H1 (cell line): Measurements from ENCODE around the gene CNFN. TPM values are rescaled to one million over a fixed set of nuclear protein-coding genes. Genes with fewer than 3 reads are reported as not detected.

Experiments
- BCL11A ChIP-seq, 2 experiments: IDR thresholded peaks; one replicate each; pipeline ENCODE4 v1.6.1; 2011; ENCODE audit warnings: low read depth in 2 of 2, low read length in 2 of 2, mild to moderate bottlenecking in 2 of 2
- EGR1 ChIP-seq: IDR thresholded peaks from 2 replicates; pipeline ENCODE4 v1.6.1; 2011; ENCODE audit warnings: low read depth, low read length, borderline replicate concordance
- RBBP5 ChIP-seq: IDR thresholded peaks from 2 replicates; pipeline ENCODE4 v1.7.1; 2012; ENCODE audit warnings: low read depth, mild to moderate bottlenecking, inconsistent platforms, low read length, moderate library complexity, borderline replicate concordance
- SP2 ChIP-seq: IDR thresholded peaks from 2 replicates; pipeline ENCODE4 v1.6.1; 2012; ENCODE audit warnings: mild to moderate bottlenecking, low read length, inconsistent platforms
- polyA plus RNA-seq, 7 experiments: library from polyadenylated mRNA; depleted of rRNA in 3 of 7; stranded (reverse) in 5 of 7; unstranded in 2 of 7; fragments of >200 nt in 5 of 7; fragments of 200-250 nt in 2 of 7; gene quantifications; 1 replicate in 5 of 7; 2 replicates in 1 of 7; 4 replicates in 1 of 7; pipeline versions ENCODE4 v1.2.1 to v1.2.3, GENCODE V29; 2011 to 2013; ENCODE audit warnings: missing spikeins in 2 of 7, mixed read lengths in 2 of 7
- total RNA-seq: library from RNA; stranded (reverse); fragmentation: NEBNext Ultra II Directional; extraction: Animal tissue kit (Norgen Biotek cat#: 25700); gene quantifications from 2 replicates; pipeline ENCODE4 v1.2.1, GENCODE V29; 2021

The CNFN gene
- total and polyA plus RNA-seq, 2 of the 8 experiments (the other 6 are each of a cell fraction or from before 2014, with no cell fraction given): 8.9 to 31.5 TPM

DNA sequence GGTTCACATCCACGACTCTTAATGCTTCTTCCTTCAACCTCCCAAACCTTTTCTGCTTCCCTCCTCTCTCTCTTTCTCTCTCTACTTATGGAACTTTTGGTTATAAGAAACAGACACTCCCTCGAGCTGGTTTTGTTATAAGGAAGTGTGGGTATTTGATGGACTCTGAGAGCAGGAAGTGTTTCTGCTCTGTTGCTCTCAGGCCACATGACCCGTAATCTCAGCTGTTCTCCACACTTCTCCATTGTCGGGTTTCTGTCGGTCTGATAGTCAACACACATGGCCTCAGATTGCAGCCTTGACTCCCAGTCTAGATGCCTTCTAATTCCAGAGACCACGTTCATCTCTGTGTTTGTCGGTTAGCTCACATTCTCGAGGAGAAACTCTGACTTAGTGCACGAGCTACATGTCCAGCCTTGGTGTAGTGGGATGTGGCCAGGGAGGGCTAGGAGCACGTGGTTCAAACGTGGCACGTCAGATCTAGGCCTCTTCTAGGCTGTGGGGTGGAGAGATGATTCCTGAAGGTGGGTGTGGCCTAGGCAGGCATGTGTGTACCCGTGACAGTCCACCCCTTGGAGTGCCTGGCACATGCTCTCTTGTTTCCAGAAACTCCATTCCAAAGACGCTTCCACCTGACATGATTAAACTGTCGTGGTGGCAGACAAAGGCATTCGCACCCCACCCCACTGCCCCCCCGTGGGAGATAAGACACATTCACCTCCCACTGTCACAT is 26.3 kb downstream of the CNFN start (continued):
- TF ChIP-seq SP2 (no peak), EGR1 (no peak), RBBP5 (no peak), BCL11A (IDR thresholded peaks at IDR 0.05; ENCODE audit: low read depth in 2 of 2, low read length in 2 of 2) (no peak)
